GM18519 (cell line): ENCODE results near the gene LDLRAD4.

ENCODE experiments used
- ATAC-seq: cut with Tn5 transposase; IDR thresholded peaks from one replicate; pipeline ENCODE4 v1.9.1; 2021; ENCODE audit warnings: mild to moderate bottlenecking, moderate library complexity; ENCODE audit not compliant: unreplicated experiment, low FRiP score

Gene LDLRAD4

GRCh38 chr18:13494871-13495445, 276.4 kb downstream of the LDLRAD4 start:
- no peak for ATAC-seq

GRCh38 chr18:13495961-13496360, 277.4 kb downstream of the LDLRAD4 start:
- no peak for ATAC-seq

- no peak for ATAC-seq
These were observed 278.2 kb downstream of the LDLRAD4 start for GRCh38 chr18:13496691-13497281.

GRCh38 chr18:13499803-13500202, 281.2 kb downstream of the LDLRAD4 start:
- no peak for ATAC-seq

GRCh38 chr18:13500227-13500865, 281.8 kb downstream of the LDLRAD4 start:
- no peak for ATAC-seq

GRCh38 chr18:13500869-13501542, 282.4 kb downstream of the LDLRAD4 start:
- no peak for ATAC-seq

GRCh38 chr18:13501543-13501887, 283.0 kb downstream of the LDLRAD4 start:
- no peak for ATAC-seq

- ATAC-seq, result peak; percentile 99
These were observed 283.3 kb downstream of the LDLRAD4 start for GRCh38 chr18:13501891-13502290.

GRCh38 chr18:13502585-13502984, 284.0 kb downstream of the LDLRAD4 start:
- ATAC-seq, result no peak

- no peak for ATAC-seq
These were observed 285.3 kb downstream of the LDLRAD4 start for GRCh38 chr18:13503836-13504235.

GRCh38 chr18:13505780-13506345, 287.3 kb downstream of the LDLRAD4 start:
- ATAC-seq, result no peak

- no peak for ATAC-seq
These were observed 292.0 kb downstream of the LDLRAD4 start for GRCh38 chr18:13510594-13510993.

GRCh38 chr18:13511961-13512577, 293.5 kb downstream of the LDLRAD4 start:
- ATAC-seq, result no peak

- no peak for ATAC-seq
These were observed 294.5 kb downstream of the LDLRAD4 start for GRCh38 chr18:13513021-13513420.

GRCh38 chr18:13513481-13513880, 294.9 kb downstream of the LDLRAD4 start:
- no peak for ATAC-seq

- ATAC-seq, result no peak
These were observed 296.0 kb downstream of the LDLRAD4 start for GRCh38 chr18:13514558-13514957.

- no peak for ATAC-seq
These were observed 298.3 kb downstream of the LDLRAD4 start for GRCh38 chr18:13516855-13517254.

GRCh38 chr18:13517369-13517768, 298.8 kb downstream of the LDLRAD4 start:
- ATAC-seq, result no peak

GRCh38 chr18:13518382-13518781, 299.8 kb downstream of the LDLRAD4 start:
- ATAC-seq, result no peak

- no peak for ATAC-seq
These were observed 301.7 kb downstream of the LDLRAD4 start for GRCh38 chr18:13520306-13520705.

- ATAC-seq, result no peak
These were observed 302.2 kb downstream of the LDLRAD4 start for GRCh38 chr18:13520741-13521140.
